Measurements from ENCODE around the gene RAB26. TPM values are rescaled to one million over a fixed set of nuclear protein-coding genes. Genes with fewer than 3 reads are reported as not detected.

RAB26 gene
- polyA plus RNA-seq, 1 donor from 2014 or later = 4.9 TPM

DNA sequence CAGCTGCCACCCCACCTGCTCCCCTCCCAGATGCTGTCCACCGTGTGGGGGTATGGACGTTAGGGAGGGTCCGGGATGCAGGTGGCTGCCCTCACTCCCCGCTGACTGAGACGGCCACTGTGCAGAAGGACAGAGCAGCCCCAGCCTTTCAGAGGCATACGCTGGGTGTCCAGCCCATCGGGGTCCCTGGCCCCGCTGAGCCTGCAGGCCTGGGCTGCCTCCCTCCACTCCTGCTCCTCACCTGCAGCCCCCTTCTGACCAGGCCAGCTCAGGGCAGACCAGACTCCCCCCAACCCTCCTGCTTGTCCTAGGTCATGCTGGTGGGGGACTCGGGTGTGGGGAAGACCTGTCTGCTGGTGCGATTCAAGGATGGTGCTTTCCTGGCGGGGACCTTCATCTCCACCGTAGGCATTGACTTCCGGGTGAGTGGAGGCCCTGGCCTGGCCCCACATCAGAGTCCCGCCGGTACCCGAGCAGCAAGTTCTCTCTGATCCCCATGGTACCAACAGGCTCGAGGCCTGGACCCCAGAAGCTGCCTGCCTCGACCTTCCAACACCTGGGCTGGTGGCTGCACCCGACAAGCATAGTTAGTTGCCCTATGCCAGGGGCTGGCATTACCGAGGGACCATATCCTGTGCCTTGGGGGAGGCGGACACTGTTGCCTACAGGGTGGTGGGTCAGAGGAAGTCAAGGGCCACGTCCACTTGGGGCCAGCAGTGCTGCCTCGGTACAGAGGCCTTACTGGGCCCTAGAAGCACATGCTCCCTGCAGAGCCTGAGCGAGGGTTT, 1.4 kb downstream of the RAB26 start:
- H3K27ac ChIP-seq (ENCODE audit: low read length) = no peak overlapping the region
- H3K36me3 ChIP-seq (ENCODE audit: insufficient read depth, low read length) = no peaks in the 10 kb centered on the region
- no peak overlapping the region for H3K4me3 ChIP-seq (ENCODE audit: low read length)
- TF ChIP-seq EP300 (conservative IDR thresholded peaks at IDR 0.05; ENCODE audit: poor library complexity, severe bottlenecking) (no peak), CTCF (IDR thresholded peaks at IDR 0.05; ENCODE audit: poor library complexity, severe bottlenecking) (no peak), RAD21 (conservative IDR thresholded peaks at IDR 0.05) (no peak), TAF1 (IDR thresholded peaks at IDR 0.05; ENCODE audit: low read depth) (no peak), MXI1 (conservative IDR thresholded peaks at IDR 0.05; ENCODE audit: poor library complexity, severe bottlenecking) (no peak)
- TF ChIP-seq, protein P1, sequence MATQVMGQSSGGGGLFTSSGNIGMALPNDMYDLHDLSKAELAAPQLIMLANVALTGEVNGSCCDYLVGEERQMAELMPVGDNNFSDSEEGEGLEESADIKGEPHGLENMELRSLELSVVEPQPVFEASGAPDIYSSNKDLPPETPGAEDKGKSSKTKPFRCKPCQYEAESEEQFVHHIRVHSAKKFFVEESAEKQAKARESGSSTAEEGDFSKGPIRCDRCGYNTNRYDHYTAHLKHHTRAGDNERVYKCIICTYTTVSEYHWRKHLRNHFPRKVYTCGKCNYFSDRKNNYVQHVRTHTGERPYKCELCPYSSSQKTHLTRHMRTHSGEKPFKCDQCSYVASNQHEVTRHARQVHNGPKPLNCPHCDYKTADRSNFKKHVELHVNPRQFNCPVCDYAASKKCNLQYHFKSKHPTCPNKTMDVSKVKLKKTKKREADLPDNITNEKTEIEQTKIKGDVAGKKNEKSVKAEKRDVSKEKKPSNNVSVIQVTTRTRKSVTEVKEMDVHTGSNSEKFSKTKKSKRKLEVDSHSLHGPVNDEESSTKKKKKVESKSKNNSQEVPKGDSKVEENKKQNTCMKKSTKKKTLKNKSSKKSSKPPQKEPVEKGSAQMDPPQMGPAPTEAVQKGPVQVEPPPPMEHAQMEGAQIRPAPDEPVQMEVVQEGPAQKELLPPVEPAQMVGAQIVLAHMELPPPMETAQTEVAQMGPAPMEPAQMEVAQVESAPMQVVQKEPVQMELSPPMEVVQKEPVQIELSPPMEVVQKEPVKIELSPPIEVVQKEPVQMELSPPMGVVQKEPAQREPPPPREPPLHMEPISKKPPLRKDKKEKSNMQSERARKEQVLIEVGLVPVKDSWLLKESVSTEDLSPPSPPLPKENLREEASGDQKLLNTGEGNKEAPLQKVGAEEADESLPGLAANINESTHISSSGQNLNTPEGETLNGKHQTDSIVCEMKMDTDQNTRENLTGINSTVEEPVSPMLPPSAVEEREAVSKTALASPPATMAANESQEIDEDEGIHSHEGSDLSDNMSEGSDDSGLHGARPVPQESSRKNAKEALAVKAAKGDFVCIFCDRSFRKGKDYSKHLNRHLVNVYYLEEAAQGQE (IDR thresholded peaks at IDR 0.05; ENCODE audit: borderline replicate concordance) = no peak
- H3K9ac ChIP-seq (ENCODE audit: low read length) = peak overlapping the region; percentile 12
- peaks cover 19% of the 10 kb centered on the region for H3K79me2 ChIP-seq (replicated peaks; ENCODE audit: insufficient read depth, low read length)
- H3K4me2 ChIP-seq (ENCODE audit: low read length) = no peak overlapping the region
- H3K9me3 ChIP-seq (ENCODE audit: low read length) = no peaks in the 10 kb centered on the region
- H2AFZ ChIP-seq (ENCODE audit: low read depth, low read length) = no peak overlapping the region
- no peaks in the 10 kb centered on the region for H3F3A ChIP-seq (ENCODE audit: insufficient read depth, low read length, poor library complexity, severe bottlenecking)
- H3K27me3 ChIP-seq (ENCODE audit: insufficient read depth, low read depth, low read length) = peaks cover 16% of the 10 kb centered on the region
- peaks cover 11% of the 10 kb centered on the region for H4K20me1 ChIP-seq (ENCODE audit: insufficient read depth)
- no peaks in the 10 kb centered on the region for H3K9me2 ChIP-seq (ENCODE audit: insufficient read depth, low read length)

GRCh38 chr16:2150418-2151187, 2.2 kb downstream of the RAB26 start:
- Histone ChIP-seq H3K9me2 (ENCODE audit: insufficient read depth, low read length) (no peaks in the 10 kb centered on the region), H3K9ac (ENCODE audit: low read length) (no peak overlapping the region), H4K20me1 (ENCODE audit: insufficient read depth) (peaks cover 11% of the 10 kb centered on the region), H3K79me2 (replicated peaks; ENCODE audit: insufficient read depth, low read length) (peaks cover 22% of the 10 kb centered on the region), H3K9me3 (ENCODE audit: low read length) (no peaks in the 10 kb centered on the region), H3K36me3 (ENCODE audit: insufficient read depth, low read length) (no peaks in the 10 kb centered on the region), H3K4me2 (ENCODE audit: low read length) (no peak overlapping the region), H3F3A (ENCODE audit: insufficient read depth, low read length, poor library complexity, severe bottlenecking) (no peaks in the 10 kb centered on the region), H3K27ac (ENCODE audit: low read length) (no peak overlapping the region), H3K4me3 (ENCODE audit: low read length) (no peak overlapping the region), H2AFZ (ENCODE audit: low read depth, low read length) (no peak overlapping the region), H3K27me3 (ENCODE audit: insufficient read depth, low read depth, low read length) (peaks cover 16% of the 10 kb centered on the region)
- TF ChIP-seq EZH2 (IDR thresholded peaks at IDR 0.05; ENCODE audit: borderline replicate concordance, insufficient read depth, low read length, poor library complexity, severe bottlenecking) (no peak), POLR2AphosphoS5 (IDR thresholded peaks at IDR 0.05) (no peak), CTCF (IDR thresholded peaks at IDR 0.05; ENCODE audit: poor library complexity, severe bottlenecking) (no peak), MXI1 (conservative IDR thresholded peaks at IDR 0.05; ENCODE audit: poor library complexity, severe bottlenecking) (no peak), EP300 (conservative IDR thresholded peaks at IDR 0.05; ENCODE audit: poor library complexity, severe bottlenecking) (no peak), TAF1 (IDR thresholded peaks at IDR 0.05; ENCODE audit: low read depth) (no peak), RAD21 (conservative IDR thresholded peaks at IDR 0.05) (no peak), SMC3 (conservative IDR thresholded peaks at IDR 0.05; ENCODE audit: poor library complexity) (no peak)
- TF ChIP-seq, protein P1 (IDR thresholded peaks at IDR 0.05; ENCODE audit: borderline replicate concordance) = no peak
